Smooth muscle cell (in vitro differentiated cells): ENCODE results near the gene C16orf74. TPM values are rescaled to one million over a fixed set of nuclear protein-coding genes. Genes with fewer than 3 reads are reported as not detected.

Experiments used
- DNase-seq: peaks from one replicate; lab custom pipeline; 2025; ENCODE audit not compliant: unreplicated experiment; lab: John Stamatoyannopoulos, UW
- H2AFZ ChIP-seq: fragments of 200-600 bp; sonication (generic); 2 replicates; pipeline ENCODE4 v1.6.0; 2016; ENCODE audit warnings: antibody characterized with exemption, low read depth, mild to moderate bottlenecking
- H3F3A ChIP-seq: fragments of 200-600 bp; sonication (generic); 2 replicates; pipeline ENCODE4 v1.6.0; 2017; ENCODE audit warnings: antibody characterized with exemption, low read depth
- H3K27ac ChIP-seq: fragments of 200-600 bp; sonication (generic); 2 replicates; pipeline ENCODE4 v1.5.1; 2016; ENCODE audit warnings: low read depth, mild to moderate bottlenecking
- H3K27me3 ChIP-seq: fragments of 200-600 bp; sonication (generic); 2 replicates; pipeline ENCODE4 v1.6.1; 2016; ENCODE audit warnings: low read depth, mild to moderate bottlenecking
- H3K36me3 ChIP-seq: fragments of 200-600 bp; sonication (generic); 2 replicates; pipeline ENCODE4 v1.5.1; 2016; ENCODE audit warnings: low read depth
- H3K4me1 ChIP-seq: fragments of 200-600 bp; sonication (generic); 2 replicates; pipeline ENCODE4 v1.5.1; 2016; ENCODE audit warnings: low read depth
- H3K4me2 ChIP-seq: fragments of 200-600 bp; sonication (generic); 2 replicates; pipeline ENCODE4 v1.6.0; 2016; ENCODE audit warnings: mild to moderate bottlenecking
- H3K4me3 ChIP-seq: fragments of 200-600 bp; sonication (generic); 2 replicates; pipeline ENCODE4 v1.5.1; 2016; ENCODE audit warnings: mild to moderate bottlenecking
- H3K79me2 ChIP-seq: fragments of 200-600 bp; sonication (generic); 2 replicates; pipeline ENCODE4 v1.6.0; 2016; ENCODE audit warnings: low read depth, mild to moderate bottlenecking
- H3K9ac ChIP-seq: fragments of 200-600 bp; sonication (generic); 2 replicates; pipeline ENCODE4 v1.6.0; 2016; ENCODE audit warnings: low read depth
- H3K9me3 ChIP-seq: fragments of 200-600 bp; sonication (generic); replicated peaks from 2 replicates; pipeline ENCODE4 v1.5.1; 2016; ENCODE audit warnings: low read depth
- H4K20me1 ChIP-seq: fragments of 200-600 bp; sonication (generic); 2 replicates; pipeline ENCODE4 v1.6.0; 2016; ENCODE audit warnings: low read depth
- WGBS: methylation state at CpG from one replicate; pipeline ENCODE4 v1.1.7; 2016; ENCODE audit warnings: low lambda C conversion rate; 5-methylcytosine and 5-hydroxymethylcytosine counted together
- polyA plus RNA-seq: library from polyadenylated mRNA; unstranded; fragments of >200 nt; fragmentation: Nextera tagmentation; extraction: Ambion mirVana; gene quantifications from 2 replicates; pipeline ENCODE4 v1.2.1, GENCODE V29; 2016
- total RNA-seq: library from RNA; depleted of rRNA; stranded (reverse); fragments of >200 nt; gene quantifications from 2 replicates; pipeline ENCODE4 v1.2.3, GENCODE V29; 2014
- TF ChIP-seq, protein P1 (sequence below): fragments of 200-600 bp; sonication (generic); IDR thresholded peaks from 2 replicates; pipeline ENCODE4 v1.5.1; 2017; ENCODE audit warnings: borderline replicate concordance, mild to moderate bottlenecking, antibody characterized with exemption; ENCODE audit not compliant: insufficient read depth, poor library complexity, severe bottlenecking

Gene C16orf74
- total and polyA plus RNA-seq, 2 experiments from 2014 or later: 0.31 to 1.7 TPM

- WGBS: over 99% methylated on average over 38 of the region's 38 CpGs
- Histone ChIP-seq H3K4me2 (no peak overlapping the region), H4K20me1 (peaks cover 22% of the 10 kb centered on the region), H3K27me3 (no peaks in the 10 kb centered on the region), H3K27ac (no peak overlapping the region), H3F3A (no peaks in the 10 kb centered on the region), H3K79me2 (no peaks in the 10 kb centered on the region), H3K4me3 (no peak overlapping the region), H2AFZ (no peak overlapping the region), H3K9ac (no peak overlapping the region), H3K9me3 (no peaks in the 10 kb centered on the region), H3K4me1 (peaks cover 4% of the 10 kb centered on the region), H3K36me3 (no peaks in the 10 kb centered on the region)
- TF ChIP-seq, protein P1, sequence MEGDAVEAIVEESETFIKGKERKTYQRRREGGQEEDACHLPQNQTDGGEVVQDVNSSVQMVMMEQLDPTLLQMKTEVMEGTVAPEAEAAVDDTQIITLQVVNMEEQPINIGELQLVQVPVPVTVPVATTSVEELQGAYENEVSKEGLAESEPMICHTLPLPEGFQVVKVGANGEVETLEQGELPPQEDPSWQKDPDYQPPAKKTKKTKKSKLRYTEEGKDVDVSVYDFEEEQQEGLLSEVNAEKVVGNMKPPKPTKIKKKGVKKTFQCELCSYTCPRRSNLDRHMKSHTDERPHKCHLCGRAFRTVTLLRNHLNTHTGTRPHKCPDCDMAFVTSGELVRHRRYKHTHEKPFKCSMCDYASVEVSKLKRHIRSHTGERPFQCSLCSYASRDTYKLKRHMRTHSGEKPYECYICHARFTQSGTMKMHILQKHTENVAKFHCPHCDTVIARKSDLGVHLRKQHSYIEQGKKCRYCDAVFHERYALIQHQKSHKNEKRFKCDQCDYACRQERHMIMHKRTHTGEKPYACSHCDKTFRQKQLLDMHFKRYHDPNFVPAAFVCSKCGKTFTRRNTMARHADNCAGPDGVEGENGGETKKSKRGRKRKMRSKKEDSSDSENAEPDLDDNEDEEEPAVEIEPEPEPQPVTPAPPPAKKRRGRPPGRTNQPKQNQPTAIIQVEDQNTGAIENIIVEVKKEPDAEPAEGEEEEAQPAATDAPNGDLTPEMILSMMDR: no peak
- DNase-seq: no peak
Measured at GRCh38 chr16:85662976-85663830, 87.7 kb downstream of the C16orf74 start.

DNA sequence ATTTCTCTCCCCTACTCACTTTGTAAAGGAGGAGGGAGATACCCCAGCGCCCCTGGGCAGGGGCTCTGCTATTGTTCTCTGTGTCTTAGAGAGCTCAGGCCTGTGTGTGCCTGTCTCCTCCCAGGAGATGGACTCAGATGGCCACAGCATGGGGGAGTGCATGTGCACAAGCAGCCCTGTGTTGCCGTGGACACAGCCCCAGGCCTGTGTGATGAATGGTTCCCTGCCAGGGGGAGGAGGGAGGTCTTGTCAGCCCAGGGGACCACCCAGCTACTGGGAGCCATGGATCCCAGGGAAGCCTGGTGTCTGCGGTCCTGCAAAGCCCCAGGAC is 88.4 kb downstream of the C16orf74 start:
- no peaks in the 10 kb centered on the region for H3K36me3 ChIP-seq
- TF ChIP-seq, protein P1: no peak
- H3K79me2 ChIP-seq: no peaks in the 10 kb centered on the region
- H3F3A ChIP-seq: no peaks in the 10 kb centered on the region
- H4K20me1 ChIP-seq: peaks cover 22% of the 10 kb centered on the region
- whole genome bisulfite sequencing: 97% methylated on average over 3 of the region's 3 CpGs
- no peak overlapping the region for H3K27ac ChIP-seq
- H3K4me1 ChIP-seq: peaks cover 4% of the 10 kb centered on the region
- DNase-seq: no peak
- no peaks in the 10 kb centered on the region for H3K27me3 ChIP-seq
- no peak overlapping the region for H2AFZ ChIP-seq
- no peak overlapping the region for H3K4me3 ChIP-seq
- H3K4me2 ChIP-seq: no peak overlapping the region
- no peaks in the 10 kb centered on the region for H3K9me3 ChIP-seq
- H3K9ac ChIP-seq: no peak overlapping the region

- Histone ChIP-seq H3F3A (no peaks in the 10 kb centered on the region), H3K4me2 (no peak overlapping the region), H2AFZ (no peak overlapping the region), H3K9me3 (no peaks in the 10 kb centered on the region), H3K27ac (no peak overlapping the region), H3K4me3 (no peak overlapping the region), H4K20me1 (peaks cover 22% of the 10 kb centered on the region), H3K36me3 (no peaks in the 10 kb centered on the region), H3K9ac (no peak overlapping the region), H3K79me2 (no peaks in the 10 kb centered on the region), H3K27me3 (no peaks in the 10 kb centered on the region), H3K4me1 (peaks cover 4% of the 10 kb centered on the region)
- TF ChIP-seq, protein P1: no peak
- 98% methylated on average over 26 of the region's 26 CpGs for WGBS
- DNase-seq: no peak
Measured at GRCh38 chr16:85661740-85662481, 89.0 kb downstream of the C16orf74 start.
